Measurements from ENCODE around the gene STYK1.

Gene STYK1, protein sequence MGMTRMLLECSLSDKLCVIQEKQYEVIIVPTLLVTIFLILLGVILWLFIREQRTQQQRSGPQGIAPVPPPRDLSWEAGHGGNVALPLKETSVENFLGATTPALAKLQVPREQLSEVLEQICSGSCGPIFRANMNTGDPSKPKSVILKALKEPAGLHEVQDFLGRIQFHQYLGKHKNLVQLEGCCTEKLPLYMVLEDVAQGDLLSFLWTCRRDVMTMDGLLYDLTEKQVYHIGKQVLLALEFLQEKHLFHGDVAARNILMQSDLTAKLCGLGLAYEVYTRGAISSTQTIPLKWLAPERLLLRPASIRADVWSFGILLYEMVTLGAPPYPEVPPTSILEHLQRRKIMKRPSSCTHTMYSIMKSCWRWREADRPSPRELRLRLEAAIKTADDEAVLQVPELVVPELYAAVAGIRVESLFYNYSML

DNA sequence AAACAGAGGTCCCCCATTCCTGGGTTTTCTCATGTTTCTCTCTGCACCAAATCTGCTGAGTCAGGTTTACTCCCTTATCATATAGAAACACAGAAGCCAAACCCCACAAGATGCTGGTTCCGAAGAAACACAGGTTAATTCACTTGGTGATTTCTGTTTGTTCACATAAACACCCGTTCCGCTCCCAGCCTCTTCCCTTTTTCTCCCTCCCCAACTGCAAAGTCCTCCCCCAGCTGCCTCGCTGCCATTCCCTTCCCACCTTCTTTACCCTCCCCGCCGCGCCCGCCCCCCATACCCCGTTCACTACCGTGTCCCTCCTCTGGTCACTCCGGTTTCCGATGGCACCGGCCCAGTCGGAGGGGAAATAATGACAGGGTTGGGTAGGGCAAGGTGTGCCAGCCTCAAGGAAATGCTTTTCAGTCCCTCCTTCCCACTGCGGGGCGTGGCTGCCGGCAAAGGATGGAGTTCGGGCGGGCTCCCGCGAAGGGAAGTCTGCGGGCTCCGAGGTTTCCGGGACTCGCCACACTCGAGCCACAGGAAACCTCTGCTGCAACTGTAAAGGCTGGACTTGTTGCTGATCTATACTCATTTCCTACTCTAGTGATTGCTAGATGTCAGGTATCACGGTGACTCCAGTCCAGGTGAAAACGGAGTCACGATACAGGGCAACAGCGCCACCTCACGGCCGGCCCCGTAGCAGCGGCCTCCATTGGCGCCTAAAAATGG is at the start of gene STYK1:
Gene STYK1 (minus strand): TSS at position 394 of the 726 bp plus-strand sequence. CDS start 39,434 bp downstream, outside the sequence.
- DNase-seq, result peak; percentile 72

DNA sequence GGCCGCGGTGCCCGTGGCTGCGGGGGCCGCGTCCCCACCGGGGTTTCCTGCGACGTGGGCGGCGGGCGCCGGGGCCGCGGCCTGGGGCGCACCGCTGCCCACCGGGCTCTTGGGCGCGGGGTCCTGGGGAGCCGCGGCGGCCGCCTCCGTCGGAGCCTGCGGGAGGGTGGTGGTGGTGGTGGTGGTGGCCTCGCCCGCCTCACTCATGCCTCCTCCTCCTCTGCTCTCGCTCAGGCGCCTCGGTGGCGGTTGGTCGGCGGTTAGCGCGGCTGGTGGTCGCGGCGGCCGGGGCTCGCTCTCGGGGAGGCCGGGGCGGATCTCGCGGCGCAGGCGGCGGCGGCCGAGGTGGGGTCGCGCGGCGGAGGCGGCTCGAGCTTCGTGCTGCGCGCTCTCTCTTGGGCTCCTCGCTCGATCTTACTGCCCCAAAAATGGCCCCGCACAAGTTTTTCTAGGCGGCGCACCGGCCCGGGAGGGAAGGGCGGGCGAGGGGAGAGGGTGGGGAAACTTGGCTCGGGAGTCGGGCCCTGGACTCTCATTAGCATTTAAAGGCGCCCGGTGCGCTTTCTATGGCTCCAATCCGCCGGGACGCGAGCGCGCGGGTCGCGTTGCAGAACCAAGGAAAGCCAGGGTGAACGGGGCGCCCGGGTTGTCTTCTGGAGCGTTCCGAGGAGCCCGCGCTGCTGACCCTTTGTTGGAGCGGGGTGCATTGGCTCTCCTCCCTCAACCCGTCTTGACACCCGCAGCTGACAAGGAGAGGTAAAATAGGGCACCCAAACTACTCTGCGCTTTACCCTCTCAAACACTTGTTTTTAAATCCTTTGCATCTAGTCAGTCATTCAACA is 49.3 kb upstream of the STYK1 start, which contains the start of gene YBX3:
Gene YBX3 (minus strand): TSS at position 419 of the 842 bp plus-strand sequence. CDS start 212 bp downstream, at position 207.
- DNase-seq, result peak; percentile 61

DNA sequence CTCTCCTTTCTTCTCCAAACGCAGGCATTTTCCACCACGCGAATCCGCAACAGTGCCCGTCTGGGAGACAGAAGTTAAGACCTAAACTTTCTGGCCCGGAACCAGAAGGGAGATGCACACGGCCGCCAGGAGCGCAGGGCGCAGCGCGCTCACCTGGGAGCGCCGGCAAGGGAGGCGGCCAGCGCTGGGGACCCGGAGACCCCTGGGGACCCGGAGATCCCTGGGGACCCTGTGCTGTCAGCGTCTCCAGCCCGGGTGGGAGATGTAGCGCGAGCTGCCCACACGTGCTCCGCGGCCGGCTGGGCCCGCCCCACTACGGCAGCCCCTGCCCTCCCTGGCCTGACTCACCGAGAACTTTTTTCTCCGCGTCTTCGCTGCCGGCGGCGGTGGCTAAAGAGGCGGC is 48.7 kb upstream of the STYK1 start:
- DNase-seq, result peak; percentile 64

DNA sequence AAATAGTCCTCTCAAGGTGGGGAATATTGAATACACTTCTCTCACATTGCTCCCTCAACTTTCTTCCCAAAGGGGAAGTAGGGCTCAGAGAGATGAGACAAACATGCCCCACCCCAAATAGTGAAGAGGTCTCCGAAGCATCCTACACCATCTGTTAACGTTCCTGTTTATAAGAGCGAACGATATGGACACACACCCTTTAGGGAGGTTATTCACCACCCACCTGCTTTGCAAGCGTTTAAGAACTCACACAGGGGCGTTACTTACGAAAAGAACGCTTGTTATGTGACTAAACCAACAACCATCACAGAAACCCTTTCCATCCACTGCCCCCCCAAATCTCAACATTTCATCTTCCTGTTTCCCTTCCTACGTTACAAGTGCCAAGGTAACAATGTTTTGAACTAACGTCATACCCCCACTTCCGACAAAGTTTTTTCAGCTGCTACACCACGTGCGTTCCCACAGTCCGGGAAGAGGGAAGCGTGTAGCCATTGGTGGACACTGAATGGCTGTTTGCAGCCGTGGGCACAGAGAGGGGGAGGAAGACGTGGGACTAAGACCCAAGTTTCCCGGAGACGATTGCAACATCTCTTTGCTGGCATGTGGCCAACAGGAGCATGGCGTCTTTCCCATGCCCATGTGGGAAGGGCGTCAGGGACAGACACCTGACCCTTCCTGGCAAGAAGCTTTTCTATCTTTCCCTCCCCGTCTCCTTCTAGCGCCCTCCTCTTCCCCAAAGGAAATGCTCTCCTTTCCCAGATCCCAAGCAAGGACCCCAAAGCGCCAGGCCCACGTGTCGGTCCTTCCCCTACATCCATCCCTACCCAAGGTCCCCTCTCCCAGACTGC is 48.0 kb upstream of the STYK1 start:
- DNase-seq, result peak; percentile 53

DNA sequence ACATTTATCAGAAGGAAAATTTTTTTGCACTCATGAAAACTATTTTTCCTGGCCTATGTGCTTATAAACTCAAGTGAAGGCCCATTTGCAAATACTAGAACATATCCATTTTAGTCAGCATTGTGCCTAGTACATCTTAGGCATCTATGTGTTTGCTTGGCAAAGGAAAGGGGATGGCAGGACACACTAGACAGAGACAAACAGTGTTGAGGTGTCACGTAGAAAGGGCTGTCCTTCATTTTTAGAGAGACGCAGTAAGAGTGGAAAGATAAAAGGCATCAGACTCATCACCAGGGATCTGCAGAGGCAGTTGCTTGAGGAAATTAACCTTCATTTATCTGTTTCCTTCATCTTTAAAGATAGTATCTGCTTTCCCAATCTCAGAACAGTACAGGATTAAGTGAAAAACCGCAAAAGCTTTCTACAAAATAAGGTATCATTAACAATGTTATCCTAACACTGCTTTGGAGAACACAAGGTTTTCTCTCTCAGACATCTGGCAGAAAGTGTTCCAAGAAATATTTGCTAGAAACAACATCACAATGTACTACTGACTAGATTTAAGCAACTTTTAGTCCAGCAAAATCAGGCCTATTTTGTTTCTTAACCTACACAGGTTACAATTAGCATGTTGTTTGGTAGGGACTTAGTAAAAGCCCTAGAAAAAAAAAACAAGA is 47.3 kb upstream of the STYK1 start:
- no peak for DNase-seq

DNA sequence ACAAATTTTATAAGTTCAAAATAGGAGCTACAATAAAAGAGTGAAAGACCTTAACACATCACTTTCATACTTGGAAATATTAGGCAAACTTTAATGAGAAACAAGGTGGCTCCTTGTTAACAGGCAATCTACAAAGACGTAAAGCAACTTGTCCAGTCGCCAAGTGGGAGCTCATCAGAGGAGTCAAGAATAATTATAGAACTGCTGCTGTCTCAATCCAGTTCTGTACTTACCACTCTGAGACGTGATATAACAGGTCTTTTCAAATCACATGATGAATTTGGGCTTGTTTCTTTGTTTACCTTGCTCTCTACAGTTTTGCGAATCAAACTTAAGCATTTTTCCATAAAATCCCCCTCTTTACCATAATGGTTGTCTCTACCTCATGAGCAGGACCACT is 45.6 kb upstream of the STYK1 start:
- no peak for DNase-seq

DNA sequence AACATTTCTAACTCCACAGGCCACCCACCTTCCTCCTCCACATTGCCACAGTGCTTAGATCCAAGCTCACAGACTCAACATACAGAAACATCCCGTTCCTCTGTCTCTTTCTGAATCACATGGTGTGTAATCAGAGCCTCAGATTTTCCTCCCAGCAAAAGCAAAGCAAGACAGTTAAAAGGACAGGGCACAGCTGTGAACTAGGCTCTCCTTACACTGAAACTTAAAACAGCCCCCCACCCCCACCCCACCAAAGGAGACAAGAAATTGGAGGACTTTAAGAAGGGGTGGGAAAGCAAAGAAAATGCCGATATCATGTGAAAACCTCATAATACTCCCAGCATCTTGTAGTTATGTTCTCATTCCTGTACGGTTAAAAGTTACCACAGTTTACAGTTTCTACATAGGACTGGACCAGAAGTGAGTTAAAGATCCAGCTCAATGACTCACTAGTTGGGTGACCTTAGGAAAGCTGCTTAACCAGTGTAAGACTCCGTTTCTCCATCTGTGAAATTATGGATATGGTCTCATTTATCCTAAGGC is 44.5 kb upstream of the STYK1 start:
- DNase-seq, result no peak

DNA sequence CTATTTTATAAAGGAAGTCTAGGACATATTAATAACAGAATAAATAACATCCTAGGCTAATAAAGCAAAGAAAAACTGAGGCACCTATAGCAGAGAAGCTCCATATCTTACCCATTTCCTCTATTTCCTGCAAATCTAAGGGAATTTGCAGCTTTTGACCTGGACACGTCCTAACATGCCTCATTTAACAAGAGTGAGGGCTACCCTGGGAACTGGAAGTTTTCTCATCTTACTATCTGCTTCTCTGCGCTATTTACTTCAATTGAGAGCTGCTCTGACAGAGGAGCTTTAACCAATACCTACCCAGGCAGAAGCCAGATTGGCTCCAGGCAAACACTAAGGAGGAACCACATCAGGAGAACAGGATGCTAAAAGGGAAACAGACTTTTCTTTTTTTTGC is 43.6 kb upstream of the STYK1 start:
- no peak for DNase-seq

DNA sequence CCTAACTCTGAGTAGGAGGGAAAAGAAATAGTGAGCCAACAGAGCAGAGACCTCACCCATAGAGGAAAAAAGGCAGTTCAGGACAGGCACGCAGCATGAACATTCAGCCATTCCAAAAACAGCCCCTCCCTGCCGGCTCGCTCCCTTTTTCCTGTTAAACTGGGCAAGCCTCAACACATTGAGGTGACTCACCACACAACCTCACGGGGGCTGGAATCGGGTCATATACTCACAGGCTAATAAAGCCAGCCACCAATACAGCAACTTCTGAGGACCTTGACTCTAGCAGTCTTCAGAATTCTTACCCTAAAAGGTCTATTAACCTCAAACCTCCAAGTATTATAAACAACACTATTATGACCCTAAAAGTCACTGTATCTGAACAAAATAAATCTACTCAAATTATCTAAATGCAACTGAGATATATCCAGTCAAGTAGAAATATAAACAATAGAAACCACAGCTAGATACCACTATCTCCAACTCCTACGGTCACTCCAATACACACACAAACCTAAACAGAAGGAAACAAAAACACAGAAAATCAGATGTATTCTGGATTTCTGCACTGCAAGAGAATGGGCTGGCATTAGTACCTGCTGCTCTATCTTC is 43.0 kb upstream of the STYK1 start:
- DNase-seq, result no peak

DNA sequence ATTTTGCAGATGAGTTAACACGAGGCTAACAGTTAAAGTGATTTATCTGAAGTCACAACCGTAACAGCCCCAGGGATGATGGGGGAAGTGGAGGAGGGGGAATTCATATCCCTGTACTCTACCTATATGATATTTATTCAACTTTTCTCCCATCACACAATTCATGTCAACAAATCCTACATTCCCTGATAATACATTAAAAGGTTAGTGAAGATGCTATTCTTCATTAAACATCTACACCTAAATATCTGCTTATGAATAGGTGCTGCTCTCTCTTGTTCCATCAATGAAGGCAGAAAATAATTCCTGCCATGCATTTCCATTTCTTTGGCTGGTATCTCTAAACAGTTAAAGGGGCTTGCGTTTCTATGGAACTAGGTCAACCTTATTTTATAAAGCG is 42.4 kb upstream of the STYK1 start:
- no peak for DNase-seq

DNA sequence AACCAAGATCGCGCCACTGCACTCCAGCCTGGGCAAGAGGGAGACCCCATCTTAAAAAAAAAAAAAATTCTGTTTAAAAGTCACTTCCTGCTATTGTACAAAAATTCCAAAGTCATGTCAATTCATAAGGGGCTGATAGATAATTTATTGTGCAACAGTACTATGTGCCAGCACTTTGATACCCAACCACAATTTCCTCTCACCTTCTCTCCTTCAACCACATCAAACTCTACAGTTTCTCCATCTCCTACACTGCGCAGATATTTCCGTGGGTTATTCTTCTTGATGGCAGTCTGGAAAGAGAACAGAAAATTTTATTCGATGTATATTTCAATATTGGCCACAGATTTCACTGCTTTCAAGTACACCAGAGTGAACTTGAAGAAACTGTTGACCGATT is 41.6 kb upstream of the STYK1 start:
- DNase-seq, result no peak

DNA sequence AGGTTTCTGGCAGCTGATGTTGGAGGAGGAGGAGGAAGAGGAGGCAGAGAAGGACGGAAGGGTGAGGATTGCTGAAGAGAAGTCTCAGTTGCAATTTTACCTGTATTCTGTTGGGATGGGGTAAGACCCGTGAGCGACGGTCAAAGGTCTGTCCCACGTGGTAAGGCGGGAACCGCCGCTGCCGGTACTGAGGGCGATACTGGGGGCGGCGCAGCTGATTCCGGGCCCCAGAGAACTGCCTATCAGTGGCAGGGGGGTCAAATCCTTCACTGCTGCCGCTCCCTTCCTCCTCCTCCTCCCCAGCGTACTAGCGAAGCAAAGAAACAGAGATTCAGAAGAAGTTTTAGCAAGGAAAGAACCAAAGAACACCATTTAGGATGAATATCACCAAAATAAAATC is 36.0 kb upstream of the STYK1 start:
- no peak for DNase-seq

DNA sequence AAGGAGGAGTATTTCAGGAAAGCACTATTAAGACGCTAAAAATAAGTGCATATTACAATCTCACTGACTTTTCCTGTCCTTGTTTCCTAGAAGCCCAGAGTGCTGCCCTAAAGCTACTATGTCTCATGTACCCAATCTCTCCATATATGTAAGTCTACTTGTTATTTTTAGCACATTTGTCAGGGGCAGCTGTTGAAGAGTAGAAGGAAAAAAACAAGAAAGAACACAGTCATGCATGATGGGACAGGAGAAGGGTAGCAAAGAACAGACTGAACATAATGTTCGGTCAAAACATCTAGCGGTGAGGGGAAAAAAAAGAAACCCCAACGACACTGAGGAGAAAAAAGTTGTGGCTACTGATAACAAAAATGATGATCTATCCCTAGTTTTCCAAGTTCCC is 35.0 kb upstream of the STYK1 start:
- no peak for DNase-seq

DNA sequence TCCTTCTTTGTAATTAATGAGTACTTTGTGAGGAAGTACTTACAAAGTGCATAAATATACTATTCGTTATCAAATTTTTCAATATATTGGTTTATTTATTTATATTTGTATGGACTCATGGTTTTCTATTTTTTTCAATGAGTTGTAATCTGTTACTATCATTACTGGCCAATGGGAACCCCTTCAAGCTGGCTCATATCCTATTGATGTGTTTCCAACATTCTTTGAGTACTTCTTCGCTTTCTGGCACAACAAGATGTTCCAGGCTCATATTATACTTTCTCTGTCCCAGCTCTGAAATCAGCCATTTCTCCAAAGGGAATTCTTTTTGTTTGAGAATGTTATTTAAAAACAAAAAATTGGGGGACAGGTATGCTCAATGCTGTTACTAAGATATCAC is 31.8 kb upstream of the STYK1 start:
- DNase-seq, result no peak

DNA sequence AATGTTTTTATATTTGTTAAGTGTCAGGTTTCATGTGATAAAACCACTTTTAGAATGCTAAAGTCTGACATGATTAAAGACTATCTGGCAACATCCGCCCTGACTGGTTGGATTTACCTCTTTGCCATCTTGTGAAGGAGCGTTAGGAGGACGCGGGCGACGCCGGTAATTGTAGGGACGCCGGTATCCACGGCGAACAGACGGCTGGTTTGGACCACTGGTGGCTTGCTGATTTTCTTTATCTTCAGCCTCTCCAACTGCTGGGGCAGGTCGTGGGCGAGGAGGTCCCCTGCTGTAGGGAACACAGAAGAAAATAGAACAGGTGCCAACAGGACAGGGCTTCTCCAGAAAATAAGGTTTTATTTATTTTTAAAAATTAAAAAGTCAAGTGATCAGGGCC is 28.0 kb upstream of the STYK1 start:
- no peak for DNase-seq

DNA sequence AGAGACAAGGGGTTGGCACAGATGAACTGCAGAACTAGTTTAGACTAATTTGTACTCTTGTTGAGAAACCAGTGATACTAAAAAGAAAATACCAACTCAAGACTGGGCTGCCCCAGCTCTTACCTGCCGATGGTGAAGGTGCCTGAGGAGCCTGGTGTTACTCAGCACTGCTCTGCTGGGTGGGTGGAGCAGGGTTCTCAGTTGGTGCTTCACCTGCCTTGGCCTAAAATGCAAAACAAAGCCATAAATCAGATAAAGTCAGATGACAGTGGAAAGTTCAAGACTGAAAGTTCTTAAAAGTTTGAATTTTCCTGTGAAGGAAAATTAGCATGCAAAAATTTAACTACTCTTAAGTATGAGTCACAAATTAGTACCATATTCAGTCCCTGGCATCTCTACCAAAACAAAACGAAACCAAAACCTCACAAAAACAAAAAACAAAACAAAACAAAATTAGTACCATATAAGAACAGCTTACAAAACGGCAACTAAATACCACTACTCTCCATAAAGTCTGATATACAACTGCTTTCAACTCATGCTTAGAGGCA is 27.4 kb upstream of the STYK1 start:
- peak; percentile 54 for DNase-seq

DNA sequence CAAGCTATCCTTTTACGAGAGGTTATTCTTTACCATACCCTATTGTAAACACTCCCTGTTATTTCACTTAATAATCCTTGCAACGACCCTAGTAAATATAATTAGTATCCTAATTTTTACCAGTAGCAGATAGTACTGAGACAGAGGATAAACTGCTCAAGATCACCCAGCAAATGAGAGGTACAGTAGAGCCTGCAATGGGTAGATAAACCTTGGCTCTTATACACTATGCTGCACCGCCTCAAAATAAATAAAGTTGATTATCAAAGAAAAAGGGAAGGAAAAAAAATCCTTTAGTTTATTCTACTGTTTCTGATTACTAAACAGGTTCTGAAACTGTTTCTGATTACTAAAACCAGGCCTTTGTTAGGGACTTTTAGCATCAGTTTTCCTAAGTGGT is 26.7 kb upstream of the STYK1 start:
- DNase-seq, result no peak

DNA sequence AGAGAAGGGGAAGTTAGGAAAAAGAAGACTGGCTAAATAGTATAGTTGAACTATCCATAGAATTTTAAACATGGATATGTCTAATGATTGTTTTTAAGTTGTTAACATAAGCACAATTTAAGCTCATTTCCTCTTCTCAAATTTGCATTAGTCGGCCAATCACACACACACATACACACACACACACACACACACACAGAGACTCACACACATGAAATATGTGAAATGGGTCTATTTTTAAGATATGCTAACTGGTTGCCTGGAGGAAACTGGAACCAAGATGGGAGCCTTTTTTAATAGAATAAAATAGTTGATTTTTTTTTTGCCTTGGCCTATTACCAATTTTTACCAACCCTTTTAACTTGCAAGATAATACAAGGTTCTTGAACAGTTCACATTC is 24.0 kb upstream of the STYK1 start:
- DNase-seq, result no peak

DNA sequence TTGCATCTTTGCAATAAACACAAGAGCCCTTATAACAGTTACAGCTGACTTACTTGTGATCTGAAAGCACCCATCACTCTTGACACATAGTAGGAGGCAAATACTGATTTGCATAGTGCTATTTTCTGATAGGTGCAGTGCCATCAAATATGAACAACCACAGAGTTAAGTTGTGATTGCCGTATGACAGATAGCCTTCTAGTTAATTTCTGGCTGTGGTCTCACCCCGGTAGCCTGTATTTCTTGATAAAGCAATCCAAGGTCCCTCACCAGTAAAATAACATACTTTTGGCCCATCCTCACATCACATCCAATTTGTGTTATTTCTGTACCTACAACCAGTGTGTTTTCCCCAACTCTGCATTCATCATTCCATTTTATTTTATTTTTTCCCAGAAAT is 23.3 kb upstream of the STYK1 start:
- DNase-seq, result no peak

DNA sequence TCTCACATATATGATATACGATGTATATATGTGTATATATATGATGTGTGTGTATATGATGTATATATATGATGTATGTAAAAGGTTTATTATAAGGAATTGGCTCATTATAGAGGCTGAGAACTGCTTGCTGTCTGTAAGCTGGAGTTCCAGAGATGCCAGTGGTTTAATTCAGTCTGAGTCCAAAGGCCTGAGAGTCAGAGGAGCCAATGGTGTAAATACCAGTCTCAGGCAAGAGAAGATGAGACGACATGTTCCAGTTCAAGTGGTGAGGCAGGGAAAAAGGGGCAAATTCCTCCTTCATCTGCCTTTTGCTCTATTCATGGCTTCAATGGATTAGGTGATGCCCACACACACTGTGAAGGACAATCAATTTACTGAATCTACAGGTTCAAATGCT is 17.1 kb upstream of the STYK1 start:
- DNase-seq, result no peak

DNA sequence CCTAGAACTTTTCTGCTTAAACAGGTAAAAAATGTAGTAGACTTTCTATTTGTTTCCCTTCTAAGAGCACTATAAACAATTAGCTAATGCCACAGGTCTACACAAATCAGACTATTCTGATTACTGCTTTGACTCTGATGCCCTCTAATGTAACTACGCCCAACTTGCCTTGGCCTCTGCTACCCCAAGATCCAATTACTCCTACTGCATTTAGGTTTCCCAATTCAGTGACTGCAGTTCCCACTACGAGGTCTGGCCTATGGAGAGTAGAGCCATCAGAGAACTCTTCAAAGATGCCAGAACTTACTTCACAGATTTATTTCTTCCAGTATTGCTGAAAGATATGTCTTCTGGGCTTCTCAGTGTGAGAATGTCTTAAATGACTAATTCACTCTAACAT is 15.3 kb upstream of the STYK1 start:
- DNase-seq, result no peak

Measured in stimulated activated CD4-positive, alpha-beta T cell treated with anti-CD3 and anti-CD28 coated beads, Interleukin-4, amount 100 ng/mL, for 1 hour (primary cell).